AG09319 (cell line): ENCODE results near the gene BPIFA3.

Source experiments
- DNase-seq: peaks from one replicate; pipeline ENCODE4 v3.0.0-alpha.2; 2010; ENCODE audit warnings: low read depth; ENCODE audit errors: extremely low read depth
- CTCF ChIP-seq: IDR thresholded peaks from 2 replicates; pipeline ENCODE4 v1.5.1; 2011; ENCODE audit warnings: low read depth, mild to moderate bottlenecking, inconsistent platforms, low read length, moderate library complexity

The BPIFA3 gene

DNA sequence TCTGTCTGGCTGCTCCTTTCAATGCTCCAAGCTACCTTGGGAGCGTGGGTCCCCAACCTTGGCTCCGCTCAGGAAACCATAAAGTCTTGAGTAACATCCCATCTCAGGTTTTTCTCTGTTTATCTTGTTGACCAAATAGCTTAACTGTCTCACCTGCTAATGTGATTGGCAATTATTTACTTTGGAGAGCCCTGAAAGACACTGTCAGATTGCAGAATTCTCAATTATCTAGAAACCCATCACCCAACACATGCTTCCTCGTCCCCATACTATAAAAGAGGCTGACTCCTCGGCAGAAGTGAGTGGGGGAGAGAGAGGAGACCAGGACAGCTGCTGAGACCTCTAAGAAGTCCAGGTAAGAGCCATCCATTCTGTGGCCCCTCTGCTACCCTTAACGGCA, 18.5 kb downstream of the BPIFA3 start, which contains the start of gene BPIFA1:
TSS of gene BPIFA1 (plus strand) at position 301 of the 400 bp plus-strand sequence. CDS start 1,716 bp downstream, outside the sequence.
- no peak for TF ChIP-seq CTCF
- no peak for DNase-seq

GRCh38 chr20:33236351-33236750, 19.2 kb downstream of the BPIFA3 start:
- TF ChIP-seq CTCF = no peak

GRCh38 chr20:33237989-33238388, 20.8 kb downstream of the BPIFA3 start:
- TF ChIP-seq CTCF = no peak

More at GRCh38 chr20:33236351-33236750, 19.2 kb downstream of the BPIFA3 start:
- DNase-seq = no peak

GRCh38 chr20:33239418-33239817, 22.3 kb downstream of the BPIFA3 start:
- no peak for DNase-seq
- no peak for TF ChIP-seq CTCF

More at GRCh38 chr20:33237989-33238388, 20.8 kb downstream of the BPIFA3 start:
- DNase-seq = no peak

- no peak for TF ChIP-seq CTCF
- DNase-seq = no peak
These were observed 23.0 kb downstream of the BPIFA3 start for GRCh38 chr20:33239979-33240736.

GRCh38 chr20:33240923-33241322, 23.8 kb downstream of the BPIFA3 start:
- DNase-seq = no peak
- no peak for TF ChIP-seq CTCF

DNA sequence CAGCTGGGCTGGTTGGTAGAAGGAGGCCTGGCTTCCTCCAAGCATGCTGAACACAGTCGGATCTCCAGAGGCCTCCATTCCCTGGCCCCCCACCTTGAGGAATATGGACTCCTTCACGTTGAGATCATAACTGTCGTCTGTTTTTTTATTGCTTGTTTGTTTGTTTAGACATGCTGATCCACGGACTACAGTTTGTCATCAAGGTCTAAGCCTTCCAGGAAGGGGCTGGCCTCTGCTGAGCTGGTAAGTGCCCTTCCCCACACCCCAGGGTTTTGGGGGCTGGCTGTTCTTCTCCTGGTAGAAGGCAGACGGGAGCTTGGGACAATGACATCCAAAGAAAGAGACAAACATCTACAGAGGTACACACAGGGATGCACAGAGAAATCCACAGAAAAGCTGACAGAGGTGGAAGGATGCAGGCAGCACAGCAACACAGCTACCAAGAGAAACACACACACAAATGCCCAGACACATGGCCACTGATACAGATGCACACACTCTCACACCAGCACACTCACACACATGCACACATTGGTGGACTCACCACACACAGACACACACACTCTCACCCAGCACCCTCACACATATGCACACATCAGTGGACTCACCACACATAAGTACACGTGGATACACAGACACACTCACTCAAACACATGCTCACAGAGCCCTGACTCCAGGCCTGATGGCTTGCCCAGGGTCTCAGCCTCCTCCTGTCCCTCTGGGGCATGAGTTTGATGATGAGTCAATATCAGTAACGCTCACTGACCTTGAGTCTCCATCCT, 25.4 kb downstream of the BPIFA3 start:
- TF ChIP-seq CTCF = no peak
- DNase-seq = no peak
